22Rv1 (cell line): ENCODE data around the gene CNIH2.

ENCODE experiments used
- CTCF ChIP-seq: fragments of 450-650 bp; IDR thresholded peaks from 2 replicates; pipeline ENCODE4 v1.5.1; 2017; ENCODE audit warnings: mild to moderate bottlenecking
- ZFX ChIP-seq: fragments of 450-650 bp; IDR thresholded peaks from 2 replicates; pipeline ENCODE4 v1.6.1; 2017; ENCODE audit warnings: antibody characterized with exemption, borderline replicate concordance

GRCh38 chr11:66275984-66276612 lies 1.9 kb upstream of the CNIH2 start:
- TF ChIP-seq CTCF = no peak
- TF ChIP-seq ZFX = no peak
